Thoracic aorta (tissue), 2 donors: ENCODE data around the gene ACADSB. TPM values are rescaled to one million over a fixed set of nuclear protein-coding genes. Genes with fewer than 3 reads are reported as not detected.

Experiments
- ATAC-seq: fragments of 150-250 bp; one replicate; pipeline ENCODE4 v1.8.0; 2017; ENCODE audit warnings: low read depth; ENCODE audit not compliant: insufficient number of reproducible peaks, low FRiP score
- DNase-seq: peaks from one replicate; pipeline ENCODE4 v3.0.0-alpha.2; 2020; ENCODE audit warnings: low spot score
- H3K27ac ChIP-seq, 2 donors: fragments of 200-600 bp; sonication (generic); 1 replicate in 1 of 2; 2 replicates in 1 of 2; pipeline ENCODE4 v1.5.1; 2016; ENCODE audit warnings: mild to moderate bottlenecking in 2 of 2, moderate library complexity in 2 of 2
- H3K27me3 ChIP-seq: fragments of 200-600 bp; sonication (generic); replicated peaks from 2 replicates; pipeline ENCODE4 v1.6.0; 2016; ENCODE audit warnings: mild to moderate bottlenecking; ENCODE audit not compliant: insufficient read depth
- H3K36me3 ChIP-seq: fragments of 200-600 bp; sonication (generic); one replicate; pipeline ENCODE4 v1.5.1; 2016
- H3K4me1 ChIP-seq, 2 donors: fragments of 200-600 bp; sonication (generic); 1 replicate in 1 of 2; 2 replicates in 1 of 2; pipeline versions ENCODE4 v1.5.1 to v1.6.0; 2016; ENCODE audit warnings: low read depth in 2 of 2, mild to moderate bottlenecking in 1 of 2; ENCODE audit not compliant: control insufficient read depth in 1 of 2
- H3K4me3 ChIP-seq: fragments of 200-600 bp; sonication (generic); 2 replicates; pipeline ENCODE4 v1.5.1; 2016; ENCODE audit warnings: mild to moderate bottlenecking
- H3K9me3 ChIP-seq: fragments of 200-600 bp; sonication (generic); 2 replicates; pipeline ENCODE4 v1.5.1; 2016
- total RNA-seq, 2 donors: library from RNA; depleted of rRNA; stranded (reverse); fragments of >200 nt; gene quantifications; one replicate each; pipeline versions ENCODE4 v1.1.0 to v1.2.3, GENCODE V29; 2016
- TF ChIP-seq, protein P1 (sequence below): fragments of 200-600 bp; sonication (generic); IDR thresholded peaks from one replicate; pipeline ENCODE4 v1.5.1; 2019; ENCODE audit warnings: antibody characterized with exemption

The ACADSB gene
- total RNA-seq, 2 donors from 2014 or later: 11.8 to 14.7 TPM

- TF ChIP-seq, protein P1, sequence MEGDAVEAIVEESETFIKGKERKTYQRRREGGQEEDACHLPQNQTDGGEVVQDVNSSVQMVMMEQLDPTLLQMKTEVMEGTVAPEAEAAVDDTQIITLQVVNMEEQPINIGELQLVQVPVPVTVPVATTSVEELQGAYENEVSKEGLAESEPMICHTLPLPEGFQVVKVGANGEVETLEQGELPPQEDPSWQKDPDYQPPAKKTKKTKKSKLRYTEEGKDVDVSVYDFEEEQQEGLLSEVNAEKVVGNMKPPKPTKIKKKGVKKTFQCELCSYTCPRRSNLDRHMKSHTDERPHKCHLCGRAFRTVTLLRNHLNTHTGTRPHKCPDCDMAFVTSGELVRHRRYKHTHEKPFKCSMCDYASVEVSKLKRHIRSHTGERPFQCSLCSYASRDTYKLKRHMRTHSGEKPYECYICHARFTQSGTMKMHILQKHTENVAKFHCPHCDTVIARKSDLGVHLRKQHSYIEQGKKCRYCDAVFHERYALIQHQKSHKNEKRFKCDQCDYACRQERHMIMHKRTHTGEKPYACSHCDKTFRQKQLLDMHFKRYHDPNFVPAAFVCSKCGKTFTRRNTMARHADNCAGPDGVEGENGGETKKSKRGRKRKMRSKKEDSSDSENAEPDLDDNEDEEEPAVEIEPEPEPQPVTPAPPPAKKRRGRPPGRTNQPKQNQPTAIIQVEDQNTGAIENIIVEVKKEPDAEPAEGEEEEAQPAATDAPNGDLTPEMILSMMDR: no peak
- DNase-seq: no peak
- peaks cover 0 to 2% of the 10 kb centered on the region in 2 donors for H3K4me1 ChIP-seq
- no peak overlapping the region for H3K27ac ChIP-seq
- H3K4me3 ChIP-seq: no peak overlapping the region
- peaks cover 19% of the 10 kb centered on the region for H3K36me3 ChIP-seq
- no peaks in the 10 kb centered on the region for H3K27me3 ChIP-seq
- no peak for ATAC-seq
- no peaks in the 10 kb centered on the region for H3K9me3 ChIP-seq
Measured at GRCh38 chr10:122995936-122996335, 12.9 kb upstream of the ACADSB start.

- ATAC-seq: no peak
- peaks cover 19% of the 10 kb centered on the region for H3K36me3 ChIP-seq
Measured at GRCh38 chr10:122997864-122998263, 10.9 kb upstream of the ACADSB start.

GRCh38 chr10:122998360-122998917 is 10.4 kb upstream of the ACADSB start:
- TF ChIP-seq, protein P1: no peak
- no peak overlapping the region for H3K4me3 ChIP-seq
- ATAC-seq: no peak
- H3K27ac ChIP-seq: no peak overlapping the region
- H3K9me3 ChIP-seq: no peaks in the 10 kb centered on the region
- peaks cover 0 to 2% of the 10 kb centered on the region in 2 donors for H3K4me1 ChIP-seq
- DNase-seq: no peak
- peaks cover 19% of the 10 kb centered on the region for H3K36me3 ChIP-seq
- H3K27me3 ChIP-seq: no peaks in the 10 kb centered on the region

More at GRCh38 chr10:122997864-122998263, 10.9 kb upstream of the ACADSB start:
- Histone ChIP-seq H3K4me1 (peaks cover 0 to 2% of the 10 kb centered on the region in 2 donors), H3K4me3 (no peak overlapping the region), H3K27ac (no peak overlapping the region), H3K27me3 (no peaks in the 10 kb centered on the region), H3K9me3 (no peaks in the 10 kb centered on the region)
- DNase-seq: no peak
- TF ChIP-seq, protein P1: no peak

GRCh38 chr10:122998934-122999333 is 9.9 kb upstream of the ACADSB start:
- ATAC-seq (no peak), DNase-seq (no peak)
- Histone ChIP-seq H3K9me3 (no peaks in the 10 kb centered on the region), H3K27ac (no peak overlapping the region), H3K4me3 (no peak overlapping the region), H3K27me3 (no peaks in the 10 kb centered on the region), H3K36me3 (peaks cover 15% of the 10 kb centered on the region), H3K4me1 (peaks cover 0 to 2% of the 10 kb centered on the region in 2 donors)
- TF ChIP-seq, protein P1: no peak

- ATAC-seq (no peak), DNase-seq (no peak)
- TF ChIP-seq, protein P1: no peak
- Histone ChIP-seq H3K4me1 (peaks cover 0 to 5% of the 10 kb centered on the region in 2 donors), H3K27ac (no peak overlapping the region), H3K27me3 (no peaks in the 10 kb centered on the region), H3K36me3 (peaks cover 12% of the 10 kb centered on the region), H3K4me3 (no peak overlapping the region), H3K9me3 (no peaks in the 10 kb centered on the region)
Measured at GRCh38 chr10:122999347-122999746, 9.5 kb upstream of the ACADSB start.
